GM19239 (cell line): ENCODE measurements around the gene PTPRG.

Experiments used
- DNase-seq: peaks from one replicate; pipeline ENCODE4 v3.0.0; 2011; ENCODE audit warnings: low spot score; ENCODE audit not compliant: insufficient read length
- FAIRE-seq: peaks from 2 replicates; lab custom pipeline; 2011; peaks lifted over from hg19 to GRCh38; lab: Jason Lieb, UNC

The PTPRG gene

DNA sequence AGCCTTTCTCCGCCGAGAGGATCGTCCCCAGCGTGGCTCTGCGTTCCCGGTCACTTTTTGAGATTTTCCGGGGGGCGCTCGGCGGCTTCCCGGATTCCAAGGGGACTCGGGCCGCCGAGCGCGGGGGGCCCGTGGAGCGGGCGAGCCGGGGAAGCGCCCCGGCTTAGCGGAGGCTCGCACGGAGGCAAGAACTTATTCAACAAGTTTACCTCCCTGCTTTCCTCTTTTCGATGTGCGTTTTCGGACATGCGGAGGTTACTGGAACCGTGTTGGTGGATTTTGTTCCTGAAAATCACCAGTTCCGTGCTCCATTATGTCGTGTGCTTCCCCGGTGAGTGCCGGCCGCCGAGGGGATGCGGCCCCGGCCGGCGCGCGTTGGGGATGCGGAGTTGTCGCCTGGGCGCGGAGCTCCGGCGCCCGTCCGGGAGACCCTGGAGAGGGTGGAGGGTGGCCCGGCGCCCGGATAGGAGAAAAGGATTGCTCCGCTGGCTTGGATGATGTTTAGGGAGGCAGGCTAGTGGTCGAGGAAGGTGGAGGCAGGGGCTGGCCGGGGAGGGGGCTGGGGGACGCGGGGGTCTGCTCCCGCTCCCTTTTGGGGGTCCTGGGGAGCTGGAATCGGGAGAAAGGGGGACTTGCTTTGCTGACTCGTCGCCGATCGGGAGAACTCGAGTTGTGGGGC is 810 bp downstream of the PTPRG start:
- FAIRE-seq, result no peak
- no peak for DNase-seq

DNA sequence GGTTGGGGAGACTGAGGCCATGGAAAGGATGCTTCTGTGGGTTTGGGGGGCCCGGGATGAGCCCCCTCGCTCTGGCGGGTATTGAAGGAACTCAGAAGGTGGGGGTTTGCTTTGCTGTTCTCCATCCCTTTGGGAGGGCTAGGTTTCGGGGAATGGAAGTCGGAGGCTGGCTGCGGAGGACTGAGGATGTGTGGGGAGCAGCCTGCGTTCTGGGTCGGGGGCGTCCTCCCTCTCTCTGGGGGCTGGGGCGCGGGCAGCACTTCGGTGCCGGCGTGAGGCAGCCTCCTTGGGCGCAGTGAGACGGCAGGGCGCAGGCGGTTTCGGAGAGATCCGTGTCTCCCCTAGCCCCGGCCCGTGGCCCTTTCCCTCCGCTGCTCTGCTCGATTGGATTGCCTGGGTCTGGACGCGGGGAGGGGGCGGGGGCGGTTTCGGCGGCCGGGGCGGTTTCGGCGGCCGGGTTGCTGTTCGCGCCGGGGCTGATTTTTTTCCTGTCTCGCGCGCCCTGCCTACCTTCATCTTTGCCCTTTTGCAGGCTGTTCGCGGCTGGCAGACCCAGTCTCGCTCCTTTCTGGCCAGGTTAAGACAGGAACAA is 1.4 kb downstream of the PTPRG start:
- DNase-seq, result no peak

DNA sequence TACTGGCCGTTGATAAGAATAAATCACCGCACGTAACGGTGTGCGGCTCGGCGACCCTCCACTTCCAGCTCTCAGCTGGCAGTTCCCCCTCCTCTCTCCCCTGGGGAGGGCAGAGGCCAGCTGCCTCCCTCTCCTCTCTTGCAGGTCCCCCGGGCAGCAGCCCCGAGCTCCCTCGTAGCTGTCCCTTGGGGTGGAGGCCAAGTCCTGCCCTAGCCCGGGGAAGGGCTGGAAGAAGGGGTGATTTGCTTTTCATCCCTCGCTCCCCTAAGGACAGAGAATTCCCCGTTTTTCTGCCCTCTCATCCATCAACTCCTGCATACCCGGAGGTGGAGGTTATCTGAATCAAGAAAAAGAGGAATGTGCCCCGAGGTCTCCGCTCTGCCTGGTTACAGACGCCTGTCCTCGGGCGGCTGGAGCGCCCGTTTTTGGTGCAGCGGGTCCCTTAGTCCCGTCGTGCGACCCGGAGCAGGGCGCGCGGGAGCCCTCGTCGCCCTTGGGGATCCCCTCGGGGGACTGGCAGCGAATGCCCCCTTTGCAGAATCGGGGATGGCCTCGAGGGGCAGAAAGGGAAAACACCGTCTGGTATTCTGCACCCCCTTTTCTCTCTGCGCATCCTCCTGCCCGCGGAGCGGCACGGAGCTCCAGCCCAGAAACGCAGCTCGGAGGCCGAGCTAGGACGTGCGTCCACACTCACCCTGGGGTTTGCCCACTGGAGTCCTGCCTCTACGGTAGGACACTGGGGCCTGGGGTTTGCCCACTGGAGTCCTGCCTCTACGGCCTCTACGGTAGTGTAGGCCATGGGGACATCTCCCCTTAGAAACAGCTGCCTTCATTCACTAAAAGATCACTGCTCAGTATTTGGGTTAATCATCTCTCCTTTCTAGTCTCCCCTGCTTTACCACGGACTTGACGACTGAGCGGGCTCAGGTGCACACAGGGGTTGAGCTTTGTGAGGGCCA is 2.2 kb downstream of the PTPRG start:
- FAIRE-seq, result no peak

More for the DNA sequence above, 1.4 kb downstream of the PTPRG start:
- no peak for FAIRE-seq

DNA sequence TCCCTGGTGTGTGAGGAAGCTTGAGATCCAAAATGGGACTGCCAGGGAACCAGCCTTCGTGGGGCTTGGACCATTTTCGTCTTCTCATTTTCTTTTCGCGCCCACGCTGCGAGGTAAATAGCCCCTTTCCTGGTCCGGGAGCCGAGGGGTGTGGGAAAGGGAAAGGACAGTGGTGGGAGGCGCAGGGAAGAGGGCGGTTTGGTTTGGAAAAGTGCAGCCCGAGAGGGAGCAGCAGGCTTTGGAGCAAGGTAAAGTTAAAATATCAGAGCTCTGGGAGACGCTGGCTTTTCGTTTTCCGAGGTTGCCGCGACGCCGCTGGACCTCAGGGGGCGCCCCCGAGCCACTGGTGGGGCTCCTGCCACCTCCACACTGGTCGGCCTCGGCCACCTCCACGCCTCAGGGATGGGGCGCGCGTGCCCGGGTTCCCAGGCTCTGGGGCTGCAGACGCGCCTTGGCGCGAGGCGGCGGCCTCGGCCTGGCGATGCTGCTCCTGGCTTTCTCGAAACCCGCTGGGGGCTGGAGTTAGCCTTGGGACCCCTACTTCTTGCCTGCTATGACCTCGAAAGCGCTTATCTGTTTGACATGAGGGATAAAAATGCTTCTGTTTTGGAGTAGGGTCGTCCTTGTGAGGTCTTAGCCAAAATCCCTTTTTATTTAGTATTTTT is 3.2 kb downstream of the PTPRG start:
- FAIRE-seq (no peak), DNase-seq (no peak)

More for the DNA sequence above, 2.2 kb downstream of the PTPRG start:
- DNase-seq, result no peak

DNA sequence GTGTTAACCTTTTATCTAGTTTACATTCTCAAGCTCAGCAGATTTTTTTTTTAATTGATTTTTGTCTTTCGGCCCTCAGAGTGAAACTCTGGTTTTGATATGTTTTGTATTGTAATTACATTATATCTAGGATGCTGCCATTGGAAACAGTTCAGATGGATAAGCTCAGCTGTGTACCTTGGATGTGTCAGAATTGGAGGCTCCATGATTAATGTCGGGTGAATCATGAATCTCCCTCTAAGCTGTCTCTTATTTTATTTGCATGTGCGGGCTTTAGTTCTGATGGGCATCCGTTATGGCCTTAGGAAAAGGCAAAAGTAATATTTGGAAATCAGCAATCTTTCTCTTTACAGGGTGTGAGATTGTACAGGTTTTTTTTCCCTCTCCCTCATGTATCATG is 4.2 kb downstream of the PTPRG start:
- FAIRE-seq, result no peak
- no peak for DNase-seq

DNA sequence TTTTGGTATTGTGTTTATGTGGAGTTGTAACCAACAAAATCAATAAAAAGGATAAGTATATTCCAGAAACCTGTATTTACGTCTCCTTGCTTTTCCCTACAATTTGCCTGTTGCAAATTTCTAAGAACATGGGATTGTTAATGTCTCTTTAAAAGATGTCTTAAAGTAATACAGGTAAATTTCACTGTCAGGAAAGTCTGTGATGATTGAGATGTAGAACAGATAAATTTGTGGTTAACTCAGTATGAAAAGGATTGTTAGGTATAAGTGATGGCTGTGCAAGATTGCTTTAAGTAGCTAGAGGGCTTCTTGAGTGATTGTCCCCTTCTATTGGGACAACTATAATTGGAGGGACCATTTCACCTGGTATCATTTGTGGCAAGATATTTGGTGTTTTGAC is 6.8 kb downstream of the PTPRG start:
- FAIRE-seq, result no peak
- no peak for DNase-seq

DNA sequence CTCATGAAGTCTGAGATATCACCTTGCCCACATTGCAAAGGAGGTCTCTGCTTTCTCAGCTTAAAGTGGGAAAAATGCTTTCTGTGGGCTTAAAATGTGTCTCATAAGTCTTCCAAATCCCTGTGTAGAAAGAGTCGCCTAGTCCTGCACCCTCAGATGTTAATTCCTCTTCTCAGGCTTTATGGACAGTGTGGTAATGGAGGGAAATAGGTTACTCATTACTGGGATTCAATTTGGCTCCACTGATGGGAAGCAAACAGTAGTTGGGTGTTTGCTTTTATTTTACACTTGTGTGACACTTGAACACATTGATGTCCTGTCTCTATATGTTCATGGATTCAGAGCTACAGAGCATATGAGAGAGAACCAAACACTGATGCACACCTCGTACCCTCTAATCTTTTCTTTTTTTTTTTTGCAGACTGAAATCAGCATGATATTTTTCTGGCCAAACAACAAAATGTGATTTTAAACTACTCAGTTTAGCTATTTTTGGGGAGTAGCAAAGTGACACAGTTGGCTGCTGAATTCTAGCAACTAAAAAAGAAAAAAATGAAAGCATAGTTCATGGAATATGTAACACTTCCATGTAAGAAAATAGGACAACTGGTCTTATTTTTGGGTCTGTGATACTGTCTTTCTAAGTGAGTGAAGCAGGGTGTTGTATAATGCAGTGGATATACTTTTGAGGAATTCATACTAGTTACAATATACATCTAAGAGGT is 8.6 kb downstream of the PTPRG start:
- FAIRE-seq (no peak), DNase-seq (no peak)

DNA sequence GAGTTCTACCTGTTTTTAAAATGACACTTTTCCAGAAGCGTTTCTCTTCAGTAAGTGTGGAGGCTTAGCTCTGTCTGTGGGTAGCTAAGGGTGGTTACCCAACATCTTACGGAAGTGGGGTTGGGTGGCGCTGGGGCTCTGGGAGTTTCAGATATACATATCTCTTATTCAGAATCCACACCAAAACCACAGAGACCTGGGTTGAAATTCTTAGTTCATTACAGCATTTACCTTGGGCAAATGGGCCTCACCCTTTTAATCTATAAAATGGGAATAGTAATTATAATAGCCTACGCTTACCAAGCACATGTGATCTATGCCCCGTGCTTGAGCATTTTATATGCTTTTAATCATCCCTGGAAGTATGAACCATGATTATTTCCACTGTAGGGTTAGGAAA is 9.4 kb downstream of the PTPRG start:
- FAIRE-seq (no peak), DNase-seq (no peak)

DNA sequence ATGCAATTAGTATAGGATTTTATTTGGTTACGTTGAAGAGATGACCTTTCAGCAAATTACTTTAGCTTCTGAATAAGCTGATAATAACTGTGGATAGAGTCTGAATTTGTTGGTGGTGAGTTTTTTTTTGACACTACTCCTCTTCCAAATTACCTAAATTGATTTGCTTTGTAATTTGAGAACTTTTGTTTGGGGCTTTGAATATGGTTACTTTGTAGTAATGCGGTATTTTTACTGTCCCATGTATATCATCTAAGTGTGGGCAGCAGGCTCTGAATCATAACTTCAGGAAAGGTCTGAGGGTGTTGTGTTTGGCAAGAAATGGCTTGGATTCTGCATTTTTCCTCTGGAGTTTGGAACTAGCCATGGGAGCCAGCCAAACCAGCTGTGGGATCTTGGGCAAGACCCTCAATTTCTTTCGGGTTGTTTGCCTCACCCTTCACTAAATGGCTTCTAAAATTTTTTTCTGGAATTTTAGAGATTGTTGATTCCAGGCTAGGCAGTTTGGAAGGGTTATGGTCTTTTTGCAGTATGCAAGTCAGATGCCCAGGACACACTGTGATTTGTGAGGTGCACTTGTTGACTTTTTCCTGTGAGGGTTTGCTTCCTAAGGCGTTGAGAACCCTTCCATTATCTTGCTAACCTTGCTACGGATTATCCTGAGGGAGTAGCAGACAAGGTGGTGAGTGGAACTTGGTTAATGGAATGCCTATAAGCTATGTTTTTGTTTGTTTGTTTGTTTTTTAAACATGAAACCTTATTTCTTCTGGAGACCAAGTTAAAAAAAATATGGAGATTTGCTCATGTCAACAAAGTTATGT is 10.4 kb downstream of the PTPRG start:
- FAIRE-seq, result no peak
- DNase-seq, result no peak

DNA sequence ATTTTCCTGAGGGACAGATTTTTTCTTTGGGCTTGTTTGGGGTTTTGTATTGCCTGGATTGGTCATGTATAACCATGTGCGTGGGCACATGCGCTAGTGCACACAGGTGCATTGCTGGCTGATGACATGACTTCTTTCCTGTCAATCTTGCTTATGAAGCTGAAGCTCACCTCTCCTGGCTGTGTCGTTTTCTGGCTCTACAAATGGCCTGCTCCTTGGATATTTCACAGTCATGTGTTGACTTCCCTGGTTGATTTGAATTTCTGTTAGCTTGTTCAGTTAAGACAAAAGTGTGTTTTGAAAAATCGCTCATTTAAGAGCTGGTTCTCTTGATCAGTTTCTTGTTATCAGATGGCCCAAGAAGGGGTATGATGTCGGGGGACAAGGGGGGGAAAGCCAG is 11.5 kb downstream of the PTPRG start:
- no peak for DNase-seq
- FAIRE-seq, result no peak

DNA sequence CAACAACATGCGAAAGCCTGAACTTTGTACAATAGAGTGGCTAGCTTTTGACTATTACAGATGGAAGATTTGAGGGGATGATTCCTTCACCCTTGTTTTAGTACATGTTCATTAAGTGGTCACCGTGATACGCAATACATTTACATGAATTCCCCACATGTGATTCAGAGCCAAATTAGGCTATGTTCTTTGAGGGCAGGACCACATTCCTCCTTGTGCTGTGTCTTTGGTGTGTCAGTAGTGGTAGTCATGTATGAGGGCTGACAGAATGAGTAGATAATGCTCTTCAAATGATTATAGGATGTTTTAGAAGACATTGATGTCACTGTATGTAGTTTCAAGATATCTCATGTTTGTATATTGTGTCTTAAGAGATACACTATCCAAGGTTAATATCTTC is 12.1 kb downstream of the PTPRG start:
- FAIRE-seq (no peak), DNase-seq (no peak)

DNA sequence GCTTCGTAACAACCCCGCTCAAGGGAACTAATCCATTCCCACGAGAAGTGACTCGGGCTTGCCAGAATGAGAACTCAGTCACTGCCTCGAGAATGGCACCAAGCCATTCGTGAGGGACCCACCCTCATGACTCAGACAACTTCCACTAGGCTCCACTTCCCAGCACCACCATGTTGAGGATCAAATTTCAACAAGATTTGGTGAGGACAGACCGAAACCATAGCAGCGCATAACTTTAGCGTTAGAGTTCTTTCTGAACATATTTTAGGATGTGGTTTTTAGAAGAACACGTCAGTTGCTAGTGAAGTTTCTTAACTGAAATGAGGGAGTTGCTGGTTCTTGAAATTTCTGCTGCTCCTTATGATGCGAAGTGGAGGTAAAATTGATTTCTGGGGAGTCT is 13.5 kb downstream of the PTPRG start:
- FAIRE-seq, result no peak

DNA sequence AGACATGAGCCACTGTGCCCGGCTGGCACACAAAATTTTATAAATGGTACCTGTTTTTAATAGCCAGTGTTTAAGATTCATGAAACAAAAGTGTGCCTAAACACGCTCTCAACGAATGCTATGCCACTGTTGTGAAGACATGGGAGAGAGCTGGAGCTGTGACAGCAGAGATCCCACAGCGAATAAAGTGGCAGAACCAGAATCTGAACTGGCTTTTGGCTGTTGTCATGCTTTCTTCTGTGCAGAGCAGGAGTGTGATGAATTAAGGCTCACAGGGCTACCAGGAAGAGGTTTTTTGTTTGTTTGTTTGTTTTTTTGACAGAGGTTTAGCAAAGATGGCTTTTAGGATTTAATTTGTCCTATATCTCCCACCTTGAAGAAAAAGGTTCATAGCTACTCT is 14.5 kb downstream of the PTPRG start:
- no peak for FAIRE-seq
- DNase-seq, result no peak

More for the DNA sequence above, 13.5 kb downstream of the PTPRG start:
- no peak for DNase-seq

DNA sequence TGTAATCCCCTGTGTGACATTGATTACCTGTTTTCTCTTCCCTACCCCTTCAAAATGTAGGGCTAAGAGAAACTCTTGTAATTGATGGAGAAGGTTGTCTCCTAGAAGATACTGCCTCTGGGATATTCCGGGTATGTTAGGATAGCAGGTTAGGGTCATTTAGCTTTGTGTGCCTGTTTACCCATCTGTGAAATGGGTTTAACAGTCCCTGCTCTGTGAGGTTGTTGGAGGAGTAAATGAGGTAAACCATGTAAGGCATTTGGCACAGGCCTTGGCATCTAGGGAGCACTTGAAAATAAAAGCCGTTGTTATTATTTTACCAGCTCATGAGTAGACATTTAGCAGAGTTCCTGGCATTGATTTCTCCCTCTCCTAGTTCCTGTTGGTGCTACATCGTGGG is 16.4 kb downstream of the PTPRG start:
- DNase-seq (no peak), FAIRE-seq (no peak)

DNA sequence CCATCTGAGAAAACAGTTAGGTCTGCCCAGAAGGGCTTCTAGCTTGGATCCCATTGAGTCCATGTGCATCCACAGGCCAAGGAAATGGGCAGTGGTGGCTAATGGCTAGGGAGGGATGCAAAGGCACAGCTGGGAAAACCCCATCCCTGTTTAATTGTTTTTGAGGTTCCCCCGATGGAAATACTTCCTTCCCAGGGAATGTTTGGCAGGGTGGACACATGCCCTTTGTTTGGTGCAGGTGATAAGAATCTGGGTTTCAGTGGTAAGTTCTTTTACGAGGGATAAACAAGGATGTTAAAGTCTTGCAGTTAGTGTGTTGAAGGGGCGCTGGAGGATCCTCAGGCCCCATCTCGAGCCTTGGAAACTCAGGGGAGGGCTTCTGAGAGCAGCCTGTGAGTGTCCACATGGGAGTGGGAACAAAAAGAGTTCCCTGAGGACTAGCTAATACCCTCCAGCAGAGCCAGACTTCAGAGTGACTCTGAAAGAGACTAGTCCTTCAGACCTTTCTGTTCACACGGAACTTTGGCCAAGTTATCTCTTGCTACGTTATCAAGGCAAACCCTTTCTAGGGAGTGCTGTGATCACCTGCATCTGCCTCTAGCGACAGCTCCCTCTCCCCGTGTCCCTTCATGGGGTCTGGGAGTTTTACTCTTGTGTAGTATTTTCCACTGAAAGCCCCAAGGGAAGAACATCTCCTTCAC is 17.4 kb downstream of the PTPRG start:
- no peak for FAIRE-seq

DNA sequence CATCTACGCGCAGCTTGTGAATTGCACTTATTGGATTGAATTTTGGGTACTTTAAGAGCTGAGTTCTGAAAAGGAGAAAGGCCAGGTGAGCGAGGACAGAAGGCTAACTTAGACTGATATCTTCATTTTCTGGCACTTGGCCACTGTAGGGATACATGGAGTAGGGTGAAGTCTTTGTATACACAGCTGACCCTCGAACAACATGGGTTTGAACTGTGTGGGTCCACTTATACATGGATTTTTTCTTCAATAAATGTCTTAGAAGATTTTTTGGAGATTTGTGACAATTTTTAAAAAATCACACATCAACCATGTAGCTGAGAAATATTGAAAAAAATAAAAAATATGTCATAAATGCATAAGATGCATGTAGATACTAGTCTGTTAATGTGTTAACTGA is 18.3 kb downstream of the PTPRG start:
- FAIRE-seq, result no peak
- DNase-seq, result no peak

More for the DNA sequence above, 17.4 kb downstream of the PTPRG start:
- no peak for DNase-seq

DNA sequence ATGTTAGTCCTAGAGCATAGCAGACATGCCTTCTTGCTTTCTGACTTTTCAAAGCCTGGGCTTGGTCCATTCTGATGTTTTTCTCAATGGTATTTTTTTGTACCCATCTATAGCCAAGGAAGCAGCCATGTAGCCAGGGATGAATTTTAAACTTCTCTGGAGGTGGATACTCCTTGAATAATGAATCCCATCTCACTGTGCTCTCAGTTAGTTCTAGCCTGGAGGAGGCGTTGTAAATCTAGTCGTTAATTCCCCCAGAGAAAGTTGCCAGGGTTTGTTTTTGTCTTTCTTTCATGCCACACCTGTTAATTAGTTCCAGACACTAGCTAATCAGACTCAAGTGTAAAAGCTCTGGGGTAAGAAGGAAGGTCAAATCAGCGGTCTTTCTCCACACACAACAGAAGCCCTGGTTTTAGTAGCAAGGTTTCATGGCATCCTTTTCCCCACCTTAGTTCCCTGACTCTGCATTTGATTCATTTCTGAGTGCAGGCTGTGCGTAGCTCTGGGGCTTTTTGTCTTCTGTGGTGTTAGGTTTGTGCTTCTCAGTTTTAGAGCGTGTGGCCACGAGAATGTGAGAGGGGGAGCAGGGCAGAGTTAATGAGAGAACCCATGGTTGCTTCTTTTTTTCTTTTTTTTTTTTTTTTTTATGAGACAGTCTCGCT is 19.7 kb downstream of the PTPRG start:
- DNase-seq (no peak), FAIRE-seq (no peak)

DNA sequence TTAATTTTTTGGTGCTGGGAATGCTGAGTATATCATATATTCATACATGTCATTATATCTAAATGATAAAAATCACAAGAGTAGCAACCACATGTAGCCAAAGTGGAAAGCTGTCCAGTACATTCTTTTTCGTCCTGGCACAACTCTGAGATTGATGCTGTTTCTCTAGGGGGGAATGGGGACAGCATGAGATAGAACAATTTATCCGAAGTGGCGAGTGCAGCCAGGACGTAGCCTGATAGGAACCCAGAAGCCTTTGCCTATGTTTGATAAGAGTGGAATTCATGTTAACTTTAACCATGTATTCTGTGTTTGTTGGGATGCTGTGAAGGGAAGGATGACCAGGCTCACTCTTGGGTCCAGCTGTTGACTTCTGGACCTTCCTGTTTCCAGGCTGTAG is 20.9 kb downstream of the PTPRG start:
- FAIRE-seq (no peak), DNase-seq (no peak)
